Fibroblast of villous mesenchyme (primary cell): ENCODE results near the gene EPC2. TPM values are rescaled to one million over a fixed set of nuclear protein-coding genes. Genes with fewer than 3 reads are reported as not detected.

Experiments used
- DNase-seq: peaks from one replicate; pipeline ENCODE4 v3.0.0-alpha.2; 2010; ENCODE audit warnings: low read depth
- H3K4me3 ChIP-seq: 2 replicates; pipeline ENCODE4 v1.5.1; 2011; ENCODE audit warnings: low read depth, mild to moderate bottlenecking, low read length
- total RNA-seq: library from RNA; depleted of rRNA; stranded (reverse); fragments of >200 nt; gene quantifications from 2 replicates; pipeline ENCODE4 v1.2.3, GENCODE V29; 2012
- TF ChIP-seq, protein P1 (sequence below): IDR thresholded peaks from 2 replicates; pipeline ENCODE4 v1.5.1; 2012; ENCODE audit warnings: low read depth, mild to moderate bottlenecking, low read length; ENCODE audit not compliant: insufficient read depth

Gene EPC2
- total RNA-seq, 1 donor = 23.3 TPM

- H3K4me3 ChIP-seq = no peak overlapping the region
- no peak for DNase-seq
- TF ChIP-seq, protein P1, sequence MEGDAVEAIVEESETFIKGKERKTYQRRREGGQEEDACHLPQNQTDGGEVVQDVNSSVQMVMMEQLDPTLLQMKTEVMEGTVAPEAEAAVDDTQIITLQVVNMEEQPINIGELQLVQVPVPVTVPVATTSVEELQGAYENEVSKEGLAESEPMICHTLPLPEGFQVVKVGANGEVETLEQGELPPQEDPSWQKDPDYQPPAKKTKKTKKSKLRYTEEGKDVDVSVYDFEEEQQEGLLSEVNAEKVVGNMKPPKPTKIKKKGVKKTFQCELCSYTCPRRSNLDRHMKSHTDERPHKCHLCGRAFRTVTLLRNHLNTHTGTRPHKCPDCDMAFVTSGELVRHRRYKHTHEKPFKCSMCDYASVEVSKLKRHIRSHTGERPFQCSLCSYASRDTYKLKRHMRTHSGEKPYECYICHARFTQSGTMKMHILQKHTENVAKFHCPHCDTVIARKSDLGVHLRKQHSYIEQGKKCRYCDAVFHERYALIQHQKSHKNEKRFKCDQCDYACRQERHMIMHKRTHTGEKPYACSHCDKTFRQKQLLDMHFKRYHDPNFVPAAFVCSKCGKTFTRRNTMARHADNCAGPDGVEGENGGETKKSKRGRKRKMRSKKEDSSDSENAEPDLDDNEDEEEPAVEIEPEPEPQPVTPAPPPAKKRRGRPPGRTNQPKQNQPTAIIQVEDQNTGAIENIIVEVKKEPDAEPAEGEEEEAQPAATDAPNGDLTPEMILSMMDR = no peak
These were observed 27.9 kb upstream of the EPC2 start for GRCh38 chr2:148616662-148617061.

GRCh38 chr2:148617219-148617618 is 27.3 kb upstream of the EPC2 start:
- no peak overlapping the region for H3K4me3 ChIP-seq
- no peak for DNase-seq
- TF ChIP-seq, protein P1 = no peak

GRCh38 chr2:148619560-148620195 is 24.9 kb upstream of the EPC2 start:
- H3K4me3 ChIP-seq = no peak overlapping the region
- TF ChIP-seq, protein P1 = no peak
- DNase-seq = no peak

DNA sequence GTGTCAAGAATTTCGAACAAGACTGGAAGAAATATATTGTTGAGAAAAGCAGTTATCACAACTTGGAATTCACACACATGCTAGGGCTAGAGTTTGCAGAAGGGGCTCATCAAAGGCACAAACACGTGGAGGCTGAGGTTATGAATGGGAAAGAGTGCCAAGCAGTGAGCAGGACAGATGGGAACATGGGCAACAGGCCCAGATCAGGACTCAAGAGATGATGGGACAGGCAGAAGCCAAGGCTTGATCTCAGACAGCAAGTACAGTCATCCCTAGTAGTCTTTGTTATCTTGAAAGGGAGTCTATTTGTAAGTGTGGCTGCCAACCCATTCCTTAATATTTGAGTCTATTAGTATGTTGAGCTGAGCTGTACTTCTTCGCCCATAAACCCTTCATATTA is 22.2 kb upstream of the EPC2 start:
- DNase-seq = no peak
- TF ChIP-seq, protein P1 = no peak
- no peak overlapping the region for H3K4me3 ChIP-seq

- TF ChIP-seq, protein P1 = no peak
- no peak for DNase-seq
- no peak overlapping the region for H3K4me3 ChIP-seq
These were observed 21.5 kb upstream of the EPC2 start for GRCh38 chr2:148623086-148623485.

GRCh38 chr2:148627224-148627623 is 17.3 kb upstream of the EPC2 start:
- no peak for DNase-seq
- TF ChIP-seq, protein P1 = no peak
- H3K4me3 ChIP-seq = no peak overlapping the region

GRCh38 chr2:148634749-148635148 is 9.8 kb upstream of the EPC2 start:
- H3K4me3 ChIP-seq = no peak overlapping the region
- TF ChIP-seq, protein P1 = no peak
- DNase-seq = no peak
